GM21737 (cell line): Measurements from ENCODE around the gene HOXC5.

Source experiments
- ATAC-seq: cut with Tn5 transposase; IDR thresholded peaks from one replicate; pipeline ENCODE4 v1.9.1; 2021; ENCODE audit warnings: mild to moderate bottlenecking, moderate library complexity; ENCODE audit not compliant: unreplicated experiment

The HOXC5 gene

DNA sequence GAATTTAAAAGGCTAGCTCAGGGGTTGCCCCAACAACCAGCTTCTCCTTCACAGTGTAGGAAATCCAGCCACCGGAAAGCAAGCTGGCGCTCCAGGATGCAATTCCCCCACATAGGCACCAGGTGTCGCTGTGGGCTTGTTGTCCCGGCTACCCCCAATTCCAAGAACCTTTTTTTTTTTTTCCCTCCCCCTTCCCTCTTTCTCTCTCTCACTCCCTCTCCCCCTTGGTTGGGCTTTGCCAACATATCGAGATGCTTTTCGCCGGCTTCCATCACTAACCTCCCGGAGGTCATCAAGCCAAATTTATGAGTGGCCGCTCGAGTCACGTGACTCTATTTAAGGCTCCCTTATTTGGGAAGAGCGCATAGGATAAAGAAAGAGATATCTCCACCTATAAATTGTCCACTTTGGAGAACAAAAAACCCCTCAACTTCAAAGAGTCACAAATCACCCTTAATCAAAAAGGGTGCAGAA, at the start of gene HOXC5:
TSS of gene HOXC5 (plus strand) at position 424 of the 474 bp plus-strand sequence. CDS start 73 bp downstream, outside the sequence.
- ATAC-seq: no peak

DNA sequence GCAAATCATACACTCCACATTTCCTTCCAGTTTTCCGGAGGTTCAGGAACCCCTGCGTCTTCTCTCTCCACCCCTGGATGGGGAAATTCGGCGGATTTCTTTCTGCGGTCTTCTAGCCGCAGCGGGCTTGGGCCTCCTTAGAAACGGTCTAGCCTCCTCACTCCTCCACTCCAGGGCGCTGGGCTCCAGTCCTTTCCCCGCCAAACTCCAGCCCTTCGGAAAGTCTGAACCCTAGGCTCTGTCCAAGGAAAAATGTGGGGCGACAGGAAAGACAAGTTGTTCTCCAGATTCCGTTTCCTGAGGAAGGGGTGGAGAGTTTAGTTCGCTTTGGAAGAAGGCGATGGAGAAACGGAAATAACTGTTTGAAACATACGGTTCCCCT, 49.3 kb upstream of the HOXC5 start:
- ATAC-seq: no peak

DNA sequence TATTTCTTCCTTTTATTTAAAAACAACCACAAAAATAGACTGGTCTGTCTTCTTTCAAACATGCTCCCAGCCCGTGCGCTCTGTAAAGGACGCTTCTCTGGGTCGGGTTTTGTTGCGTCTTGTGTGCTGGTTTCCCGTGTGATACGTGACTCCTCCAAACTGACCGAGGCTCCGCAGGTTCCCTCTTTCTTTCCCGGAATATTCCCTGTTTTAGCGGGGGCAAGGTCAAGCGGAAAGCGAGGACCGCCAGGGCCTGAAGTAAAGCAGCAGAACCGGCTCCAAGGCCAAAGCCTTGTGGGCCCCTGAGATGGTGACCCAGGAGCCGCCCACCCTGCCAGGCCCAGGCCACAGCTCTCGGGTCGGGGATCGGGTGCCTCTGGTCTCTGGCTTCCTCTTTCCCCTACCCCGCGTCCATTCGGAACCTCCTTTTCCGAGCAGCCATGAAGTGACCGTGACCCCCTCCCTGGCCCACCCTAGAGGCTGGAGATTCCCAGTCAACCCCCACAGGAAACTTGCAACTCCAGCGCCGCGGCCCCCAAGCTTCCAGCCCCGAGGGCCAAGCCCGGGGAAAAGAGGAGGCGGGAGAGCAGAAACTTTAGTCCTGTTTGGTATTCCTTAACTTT, 48.8 kb upstream of the HOXC5 start:
- no peak for ATAC-seq

DNA sequence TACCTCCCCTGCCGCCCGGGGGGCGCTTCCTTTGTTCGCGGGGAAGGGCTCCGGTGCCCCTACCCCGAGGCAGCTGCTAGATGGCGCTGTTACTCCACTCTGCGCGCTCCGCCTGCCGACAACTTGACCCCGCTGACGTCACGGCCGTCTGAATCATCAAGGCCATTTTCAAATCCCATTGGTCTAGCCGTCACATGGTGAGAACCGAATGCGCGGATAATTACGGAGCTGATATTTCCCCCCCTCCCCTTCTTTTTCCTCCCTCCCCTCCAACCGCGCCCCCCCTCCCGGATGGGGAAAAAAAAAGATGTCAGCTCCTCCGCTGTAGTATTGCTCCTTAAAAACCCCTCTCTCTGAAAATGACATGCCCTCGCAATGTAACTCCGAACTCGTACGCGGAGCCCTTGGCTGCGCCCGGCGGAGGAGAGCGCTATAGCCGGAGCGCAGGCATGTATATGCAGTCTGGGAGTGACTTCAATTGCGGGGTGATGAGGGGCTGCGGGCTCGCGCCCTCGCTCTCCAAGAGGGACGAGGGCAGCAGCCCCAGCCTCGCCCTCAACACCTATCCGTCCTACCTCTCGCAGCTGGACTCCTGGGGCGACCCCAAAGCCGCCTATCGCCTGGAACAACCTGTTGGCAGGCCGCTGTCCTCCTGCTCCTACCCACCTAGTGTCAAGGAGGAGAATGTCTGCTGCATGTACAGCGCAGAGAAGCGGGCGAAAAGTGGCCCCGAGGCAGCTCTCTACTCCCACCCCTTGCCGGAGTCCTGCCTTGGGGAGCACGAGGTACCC, 47.8 kb upstream of the HOXC5 start, which contains the start of gene HOXC10:
TSS of gene HOXC10 (plus strand) at position 246 of the 791 bp plus-strand sequence. CDS start at position 360, 114 bp downstream.
- no peak for ATAC-seq

DNA sequence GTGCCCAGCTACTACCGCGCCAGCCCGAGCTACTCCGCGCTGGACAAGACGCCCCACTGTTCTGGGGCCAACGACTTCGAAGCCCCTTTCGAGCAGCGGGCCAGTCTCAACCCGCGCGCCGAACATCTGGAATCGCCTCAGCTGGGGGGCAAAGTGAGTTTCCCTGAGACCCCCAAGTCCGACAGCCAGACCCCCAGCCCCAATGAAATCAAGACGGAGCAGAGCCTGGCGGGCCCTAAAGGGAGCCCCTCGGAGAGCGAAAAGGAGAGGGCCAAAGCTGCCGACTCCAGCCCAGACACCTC, 47.2 kb upstream of the HOXC5 start:
- ATAC-seq: no peak

DNA sequence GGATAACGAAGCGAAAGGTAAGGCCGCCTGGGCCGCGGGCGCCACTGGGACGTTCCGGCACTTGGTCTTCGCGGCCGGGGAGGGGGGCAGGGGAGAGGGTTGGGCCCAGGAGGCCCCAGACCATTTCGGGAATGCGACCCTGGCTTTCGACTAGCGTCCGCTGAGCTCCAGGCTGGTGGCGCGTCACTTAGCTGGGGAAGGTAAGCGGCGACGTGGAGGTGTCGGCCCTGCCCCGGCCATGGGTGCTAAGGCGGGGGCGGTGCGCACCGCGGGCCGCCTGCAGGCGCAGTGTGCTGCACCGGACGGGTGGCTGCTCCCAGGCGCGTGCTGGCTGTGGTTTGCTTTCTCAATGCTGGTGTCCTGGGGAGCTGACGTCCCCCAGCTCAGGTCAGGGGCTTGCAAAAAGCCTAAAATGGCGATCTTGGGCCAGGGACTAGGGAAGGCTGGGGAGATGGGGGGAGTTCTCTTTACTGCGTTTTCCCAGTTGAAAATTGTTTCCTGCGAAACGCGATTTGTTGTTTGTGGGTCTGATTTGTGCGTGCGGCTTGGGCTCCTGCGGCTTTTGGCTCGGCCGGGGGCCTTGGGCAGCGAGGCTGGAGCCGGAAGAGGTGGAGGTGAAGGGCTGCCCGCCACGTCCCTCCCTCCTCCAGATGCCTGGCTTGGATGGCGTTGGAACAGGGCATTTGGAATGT, 46.7 kb upstream of the HOXC5 start:
- ATAC-seq: no peak

DNA sequence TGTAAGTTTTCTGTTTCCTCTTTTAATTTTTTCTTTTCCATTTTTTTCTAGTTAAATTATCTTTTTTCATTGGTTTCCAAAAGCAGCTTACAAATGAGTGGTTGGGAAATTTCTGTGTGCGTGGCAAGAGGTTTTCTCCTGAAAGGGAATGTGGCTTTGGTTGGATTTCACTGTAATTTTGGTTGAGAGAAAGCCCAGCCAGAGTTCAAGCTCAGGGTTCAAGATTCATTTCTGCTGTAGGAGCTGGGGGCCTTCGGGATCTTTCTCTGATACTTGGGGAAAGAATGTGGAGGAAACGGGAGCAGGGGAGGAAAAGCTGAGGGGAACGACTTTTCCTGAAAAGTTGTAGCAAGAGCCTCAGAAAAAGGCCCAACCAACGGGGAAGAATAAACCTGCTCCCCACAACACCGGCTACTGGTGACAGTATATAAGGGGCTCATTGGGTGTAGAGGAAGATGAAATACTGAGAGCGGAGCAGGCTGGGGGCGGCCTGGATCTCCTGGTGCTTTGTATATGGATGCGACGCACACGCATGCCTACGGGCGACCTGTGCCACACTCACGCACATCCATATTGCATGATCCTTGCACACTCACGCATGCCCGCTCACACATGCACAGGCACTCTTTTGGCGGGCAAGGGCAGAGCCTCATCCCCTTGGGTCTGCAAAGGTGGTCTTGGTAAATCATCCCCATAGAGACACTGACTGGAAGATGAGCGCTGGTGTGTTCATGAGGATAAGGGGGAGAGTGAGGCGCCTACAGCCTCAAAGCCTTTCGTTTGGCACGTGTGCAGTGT, 46.0 kb upstream of the HOXC5 start:
- no peak for ATAC-seq

DNA sequence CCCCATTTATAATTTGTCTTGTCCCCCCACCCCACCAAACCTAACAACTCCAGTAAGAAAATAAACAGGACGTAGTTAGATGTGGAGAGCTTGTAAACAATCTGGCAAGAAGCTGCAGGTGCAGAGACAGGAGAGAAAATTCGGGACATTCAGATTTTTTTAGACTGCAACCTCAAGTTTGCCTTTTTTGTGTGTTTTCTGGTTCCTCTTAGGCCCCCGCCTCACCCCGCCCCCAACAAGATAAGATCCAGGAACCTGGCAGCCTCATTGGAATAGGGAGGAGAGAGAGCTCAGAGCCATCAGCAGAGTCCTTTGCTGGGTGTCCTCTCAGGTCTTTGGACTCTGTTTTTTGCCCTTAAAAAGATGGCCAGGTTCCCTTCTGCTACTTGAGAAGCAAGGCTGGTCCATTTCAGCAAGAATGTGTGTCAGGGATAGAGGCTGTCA, 45.0 kb upstream of the HOXC5 start:
- ATAC-seq: no peak

DNA sequence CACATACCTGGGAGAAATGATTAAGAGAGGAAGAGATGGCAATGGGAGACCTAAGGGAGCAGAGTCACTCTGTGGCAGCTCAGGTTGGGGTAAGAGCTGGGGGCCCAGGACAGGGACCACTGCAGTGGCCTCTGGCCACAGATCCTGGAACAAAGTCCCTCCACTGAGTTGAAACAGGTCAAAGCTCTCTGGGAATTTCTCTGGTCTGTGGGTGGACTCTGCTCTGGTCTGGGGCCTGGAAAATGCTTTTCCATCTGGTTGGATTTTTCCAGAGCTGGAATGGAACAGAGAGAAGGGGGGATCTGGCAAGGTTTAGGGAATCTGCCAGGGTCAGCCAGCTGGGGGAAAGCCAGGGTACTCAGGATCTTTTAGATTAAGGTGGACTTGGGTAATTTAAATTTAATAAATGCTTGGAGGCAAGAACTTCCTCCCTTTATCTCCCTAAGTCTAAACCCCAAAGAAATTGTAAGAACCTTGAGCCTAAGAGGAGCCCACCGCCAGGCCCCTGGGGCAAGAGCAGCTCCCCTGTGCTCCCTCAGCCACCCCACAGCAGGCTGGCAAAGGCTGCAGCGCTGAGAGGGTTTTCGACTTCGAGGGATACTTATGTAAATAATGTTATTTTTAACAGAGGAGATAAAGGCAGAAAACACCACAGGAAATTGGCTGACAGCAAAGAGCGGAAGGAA, 44.2 kb upstream of the HOXC5 start:
- no peak for ATAC-seq

DNA sequence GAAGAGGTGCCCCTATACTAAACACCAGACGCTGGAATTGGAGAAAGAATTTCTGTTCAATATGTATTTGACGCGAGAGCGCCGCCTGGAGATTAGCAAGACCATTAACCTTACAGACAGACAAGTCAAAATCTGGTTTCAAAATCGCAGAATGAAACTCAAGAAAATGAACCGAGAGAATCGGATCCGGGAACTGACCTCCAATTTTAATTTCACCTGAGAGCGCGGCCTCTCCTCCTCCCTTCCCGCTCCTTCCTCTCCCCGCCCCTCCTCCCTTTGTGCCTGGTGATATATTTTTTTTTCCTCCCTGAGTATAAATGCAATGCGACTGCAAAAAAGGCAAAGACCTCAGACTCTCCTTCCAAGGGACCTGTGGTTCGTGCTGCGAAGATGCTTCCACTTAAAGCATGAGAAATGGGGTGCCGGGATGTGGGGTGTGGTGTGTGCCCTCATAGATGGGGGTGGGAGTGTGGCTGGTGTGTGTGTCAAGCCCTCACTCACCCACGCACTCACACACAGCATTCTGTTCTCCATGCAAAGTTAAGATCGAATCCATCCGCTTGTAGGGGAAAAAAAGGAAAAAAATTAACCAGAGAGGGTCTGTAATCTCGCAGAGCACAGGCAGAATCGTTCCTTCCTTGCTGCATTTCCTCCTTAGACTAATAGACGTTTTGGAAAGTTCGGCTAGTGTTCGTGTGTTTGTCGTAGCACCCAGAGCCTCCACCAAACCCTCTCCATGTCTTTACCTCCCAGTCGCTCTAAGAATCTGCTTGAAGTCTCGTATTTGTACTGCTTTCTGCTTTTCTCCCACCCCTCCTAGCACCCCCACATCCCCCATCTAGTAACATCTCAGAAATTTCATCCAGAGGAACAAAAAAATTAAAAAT, 43.4 kb upstream of the HOXC5 start:
- no peak for ATAC-seq

DNA sequence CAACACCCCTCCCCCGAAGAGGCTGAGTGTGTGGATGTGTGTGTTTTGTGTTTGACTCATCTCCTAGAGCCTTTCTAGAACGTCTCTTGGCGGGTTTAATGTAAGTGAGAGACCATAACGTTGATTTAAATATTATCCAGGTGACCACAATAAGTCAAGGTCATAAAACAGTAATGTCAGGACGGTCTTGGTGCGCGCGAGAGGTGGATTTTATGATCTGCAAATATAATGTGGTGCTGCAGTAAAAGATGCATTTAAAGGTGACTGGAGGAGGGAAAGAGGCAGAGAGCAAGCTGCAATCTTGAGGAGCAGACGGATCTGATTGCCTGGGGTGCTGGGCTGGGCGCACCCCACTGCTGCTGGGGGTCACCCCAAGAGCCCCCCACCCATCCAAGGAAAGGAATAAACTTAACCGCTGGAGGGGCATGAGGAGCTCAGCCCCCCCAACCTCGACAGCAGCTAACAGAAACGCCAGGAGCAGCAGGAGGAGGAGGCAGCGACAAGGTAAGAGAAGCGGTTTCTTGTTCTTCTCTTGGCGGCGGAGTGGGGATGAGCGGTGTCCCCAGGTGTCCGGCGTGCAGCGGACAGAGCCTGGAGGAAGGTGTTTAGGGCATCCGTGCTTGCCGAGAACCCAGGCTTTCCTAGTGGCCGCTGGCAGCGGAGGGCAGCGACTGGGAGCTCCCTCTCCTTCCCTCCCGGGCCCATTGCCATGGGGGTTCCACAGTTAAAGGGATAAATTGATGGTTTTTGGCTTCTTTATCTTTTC, 42.4 kb upstream of the HOXC5 start:
- ATAC-seq: no peak

DNA sequence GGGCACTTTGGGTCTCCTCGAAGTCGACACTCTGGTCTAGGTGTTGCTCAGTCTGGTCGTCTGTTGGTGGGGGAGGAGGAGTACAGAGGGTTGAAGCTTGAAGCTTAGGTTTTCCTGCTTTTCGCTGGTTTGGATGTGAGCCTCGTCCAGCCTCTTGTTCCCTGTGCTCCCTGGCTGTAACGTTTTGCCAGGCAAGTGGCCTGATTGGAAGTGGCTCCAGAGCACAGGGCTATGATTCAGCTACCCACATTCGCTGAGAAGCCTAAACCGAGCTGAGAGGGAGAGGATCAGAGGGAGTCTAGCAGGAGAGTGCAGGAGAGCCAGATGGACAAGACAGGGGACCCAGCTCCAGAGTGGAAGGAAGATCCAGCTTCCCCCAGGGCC, 41.8 kb upstream of the HOXC5 start:
- no peak for ATAC-seq

DNA sequence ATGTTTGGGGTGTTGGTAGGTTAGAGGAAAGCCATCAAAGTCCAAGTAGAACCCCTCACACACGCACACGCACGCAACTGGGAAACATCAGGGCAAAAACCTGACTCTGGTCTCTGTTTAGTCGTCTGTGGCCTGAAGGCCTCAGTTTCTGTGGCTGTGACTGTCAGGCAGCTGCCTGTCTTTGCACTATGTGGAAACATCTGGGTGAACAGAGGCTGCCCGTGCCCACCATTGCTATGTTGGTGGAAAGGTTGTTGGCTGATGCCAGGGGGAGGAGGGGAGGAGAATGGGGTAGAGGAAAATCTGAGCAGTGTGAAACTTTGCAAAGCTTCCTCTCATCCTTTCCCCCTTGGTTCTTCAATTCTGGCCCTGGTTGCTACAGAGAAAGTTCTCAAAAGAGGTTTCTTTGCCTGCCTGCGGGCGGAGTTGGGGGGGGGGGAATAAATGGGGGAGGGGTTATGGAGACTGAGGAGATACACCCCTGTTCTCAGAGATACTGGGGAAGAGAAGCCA, 40.4 kb upstream of the HOXC5 start:
- no peak for ATAC-seq

DNA sequence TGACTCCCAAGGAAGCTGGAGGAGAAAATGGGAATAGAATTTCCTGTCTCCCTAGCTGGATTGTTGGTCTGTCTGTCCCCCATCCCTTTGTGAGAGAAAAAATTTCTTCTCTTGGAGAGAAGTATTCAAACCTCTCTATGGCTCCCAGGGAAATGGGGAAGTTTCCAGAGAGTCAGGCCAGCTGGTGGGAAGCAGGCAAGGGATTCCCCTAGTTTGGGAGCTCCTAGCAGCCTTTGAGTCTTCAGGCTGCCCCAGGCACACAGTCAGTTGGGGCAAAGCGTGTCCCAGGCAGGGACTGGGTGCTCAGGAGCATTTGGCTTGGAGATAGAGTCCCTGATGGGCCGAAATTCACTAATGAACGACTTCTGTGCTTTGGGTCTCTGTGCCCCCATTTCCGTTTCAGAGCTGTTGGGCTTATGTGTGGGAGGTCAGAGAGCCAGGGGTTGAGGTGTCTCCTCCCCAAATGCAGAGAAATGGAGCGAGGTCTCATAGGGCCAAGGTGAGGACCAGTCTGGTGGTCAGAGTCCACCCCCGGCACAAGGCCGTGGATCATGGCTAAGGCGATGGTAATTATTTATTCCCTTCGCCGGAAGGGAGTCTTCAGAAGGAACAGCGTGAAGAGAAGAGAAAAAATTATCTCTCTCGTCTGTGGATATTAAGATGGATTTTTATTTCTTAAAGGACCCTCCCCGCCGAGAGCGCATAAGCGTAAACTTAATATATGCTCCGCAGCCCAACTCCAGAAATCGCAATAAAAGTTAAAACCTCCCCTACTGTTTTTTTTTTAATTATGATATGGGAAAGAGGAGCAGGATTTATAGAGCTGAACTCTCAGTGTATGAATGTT, 39.5 kb upstream of the HOXC5 start:
- ATAC-seq: no peak

DNA sequence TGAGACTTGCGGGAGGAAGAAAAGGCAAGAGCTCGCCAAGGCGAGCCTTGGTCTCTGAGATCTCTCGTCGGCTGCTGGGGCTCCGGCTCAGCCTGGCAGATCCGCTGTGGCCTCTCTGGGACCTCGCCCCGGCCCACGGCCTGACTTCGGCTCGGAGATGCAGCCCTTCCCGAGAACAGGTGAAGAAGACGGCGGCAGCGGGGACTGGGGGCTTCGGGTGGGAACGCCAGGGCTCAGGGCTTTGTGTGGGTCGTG, 38.9 kb upstream of the HOXC5 start:
- no peak for ATAC-seq

DNA sequence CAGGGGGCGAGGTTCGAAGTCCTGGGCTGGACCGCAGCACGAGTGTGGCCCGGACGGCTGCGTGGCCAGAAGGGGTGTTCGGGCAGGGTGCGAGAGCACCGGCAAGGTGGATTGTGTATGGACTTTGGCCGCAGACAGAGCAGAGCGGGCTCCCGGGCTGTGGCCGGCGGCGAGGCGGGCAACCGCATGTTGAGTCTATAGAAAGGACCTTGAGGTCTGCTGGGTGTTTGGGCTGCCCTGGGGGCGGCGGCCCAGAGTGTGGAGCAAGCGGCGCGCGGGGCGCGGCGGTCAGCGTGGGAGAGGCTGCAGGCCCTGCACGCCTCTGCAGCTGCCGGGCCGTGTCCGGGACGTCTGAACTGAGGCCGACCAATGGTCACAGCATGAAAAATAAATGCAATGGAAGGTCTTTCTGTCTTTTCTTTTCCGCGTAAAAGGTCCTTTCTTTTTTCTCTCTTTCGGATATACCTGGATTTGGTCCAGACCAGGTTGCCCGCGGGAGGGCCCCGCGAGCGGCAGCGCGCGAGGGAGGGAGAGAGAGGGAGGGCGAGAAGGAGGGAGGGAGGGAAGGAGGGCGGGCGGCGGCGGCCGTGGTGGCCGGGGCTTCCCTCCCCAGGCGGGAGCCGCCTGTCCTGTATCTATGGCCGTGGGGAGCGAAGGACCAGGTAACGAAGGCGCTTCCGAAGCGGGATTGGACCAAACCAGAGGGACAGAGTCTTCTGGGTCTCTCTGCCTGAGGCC, 38.4 kb upstream of the HOXC5 start:
- no peak for ATAC-seq

DNA sequence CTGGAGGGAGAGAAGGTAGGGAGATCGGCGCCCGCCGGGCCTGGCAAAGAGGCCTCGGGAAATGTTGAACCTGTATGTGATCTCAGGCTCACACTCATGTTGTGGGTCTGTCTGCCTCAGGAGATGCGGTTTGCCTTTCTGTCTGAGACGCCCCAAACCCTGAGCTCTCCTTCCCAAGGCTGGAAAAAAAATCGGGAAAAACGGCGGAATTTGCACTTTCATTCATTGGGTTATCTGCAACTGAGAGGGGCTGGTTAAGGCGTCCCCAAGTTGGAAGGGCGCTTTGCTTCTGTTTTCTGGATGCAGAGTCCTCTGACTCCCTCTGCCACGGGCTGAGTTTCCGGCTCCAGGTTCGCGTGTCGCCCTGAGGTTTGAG, 37.9 kb upstream of the HOXC5 start:
- ATAC-seq: no peak
